GM12878 (cell line): ENCODE data around the gene TMSB4X. TPM values are rescaled to one million over a fixed set of nuclear protein-coding genes. Genes with fewer than 3 reads are reported as not detected.

Source experiments
- ATAC-seq: fragments of 200-7000 bp; cut with Tn5 transposase; 3 replicates; pipeline ENCODE4 v1.9.1; 2020; ENCODE audit warnings: mild to moderate bottlenecking, moderate library complexity
- BruUV-seq: library from RNA; stranded (reverse); fragments of 400-500 nt; replicated peaks from 2 replicates; lab custom pipeline; 2021; lab: Mats Ljungman, UMichigan
- CTCF ChIA-PET: fragments of 300-600 bp; sonication (Branson Sonifier 250); formaldehyde crosslinking; extraction: SDS; loops from one replicate; lab custom pipeline; 2021; ENCODE audit warnings: inconsistent platforms; lab: Yijun Ruan, JAX
- POLR2A ChIA-PET: fragments of 350-600 bp; formaldehyde crosslinking; extraction: SDS; loops from one replicate; lab custom pipeline; 2021; ENCODE audit warnings: inconsistent platforms; lab: Charles Lee
- RAD21 ChIA-PET: fragments of 300-600 bp; sonication (Branson Sonifier 250); formaldehyde crosslinking; loops from one replicate; lab custom pipeline; 2023; ENCODE audit warnings: antibody characterized with exemption; ENCODE audit not compliant: unreplicated experiment; lab: Charles Lee
- SMC1A ChIA-PET: fragments of 300-600 bp; sonication (Branson Sonifier 250); formaldehyde crosslinking; loops from one replicate; lab custom pipeline; 2023; ENCODE audit not compliant: unreplicated experiment, uncharacterized antibody; lab: Charles Lee
- DNase-seq: peaks from one replicate; pipeline ENCODE4 v3.0.0-alpha.2; 2011; ENCODE audit warnings: low read depth, low spot score
- FAIRE-seq: peaks from 3 replicates; lab custom pipeline; 2011; peaks lifted over from hg19 to GRCh38; lab: Jason Lieb, UNC
- H2AFZ ChIP-seq: 2 replicates; pipeline ENCODE4 v1.6.0; 2011; ENCODE audit warnings: low read depth, low read length, control low read depth; ENCODE audit not compliant: control insufficient read depth
- H3K27ac ChIP-seq: 2 replicates; pipeline ENCODE4 v1.5.1; 2011; ENCODE audit warnings: control low read depth; ENCODE audit not compliant: control insufficient read depth, insufficient read depth
- H3K27me3 ChIP-seq, 2 experiments: replicated peaks in 1 of 2; 2 replicates each; pipeline versions ENCODE4 v1.6.0 to v1.6.1; 2011; ENCODE audit warnings: low read length in 1 of 2; ENCODE audit not compliant: control insufficient read depth in 2 of 2, insufficient read depth in 2 of 2
- H3K36me3 ChIP-seq, 2 experiments: 2 replicates each; pipeline ENCODE4 v1.5.1; 2011; ENCODE audit warnings: low read length in 1 of 2; ENCODE audit not compliant: control insufficient read depth in 2 of 2, insufficient read depth in 2 of 2
- H3K4me1 ChIP-seq: 2 replicates; pipeline ENCODE4 v1.6.1; 2011; ENCODE audit warnings: mild to moderate bottlenecking, low read length, moderate library complexity, mixed read lengths; ENCODE audit not compliant: control insufficient read depth, insufficient read depth
- H3K4me2 ChIP-seq: 2 replicates; pipeline ENCODE4 v1.6.0; 2011; ENCODE audit warnings: control low read depth; ENCODE audit not compliant: control insufficient read depth, insufficient read depth
- H3K4me3 ChIP-seq: fragments of 200-600 bp; sonication (generic); 2 replicates; pipeline ENCODE4 v1.5.1; 2016
- H3K79me2 ChIP-seq: 2 replicates; pipeline ENCODE4 v1.6.0; 2011; ENCODE audit warnings: low read length; ENCODE audit not compliant: control insufficient read depth, insufficient read depth
- H3K9ac ChIP-seq: 2 replicates; pipeline ENCODE4 v1.8.0; 2011; ENCODE audit warnings: low read length, control low read depth, mixed read lengths; ENCODE audit not compliant: control insufficient read depth, insufficient read depth
- H3K9me3 ChIP-seq: replicated peaks from 3 replicates; pipeline ENCODE4 v1.5.1; 2011; ENCODE audit warnings: mild to moderate bottlenecking, low read length; ENCODE audit not compliant: control insufficient read depth, insufficient read depth
- H4K20me1 ChIP-seq: 2 replicates; pipeline ENCODE4 v1.6.0; 2011; ENCODE audit not compliant: control insufficient read depth, insufficient read depth
- BACH1 ChIP-seq: fragments of 450-650 bp; IDR thresholded peaks from 2 replicates; pipeline ENCODE4 v1.6.1; 2017; ENCODE audit warnings: mild to moderate bottlenecking, borderline replicate concordance
- CBX3 ChIP-seq: fragments of 200-600 bp; sonication (generic); IDR thresholded peaks from 2 replicates; pipeline ENCODE4 v1.6.1; 2016; ENCODE audit warnings: low read depth, borderline replicate concordance
- FOS ChIP-seq: IDR thresholded peaks from 3 replicates; pipeline ENCODE4 v1.6.1; 2011; ENCODE audit warnings: borderline replicate concordance; ENCODE audit not compliant: insufficient read length; ENCODE audit errors: extremely low read depth
- MTA3 ChIP-seq: IDR thresholded peaks from 2 replicates; pipeline ENCODE4 v1.6.1; 2012; ENCODE audit warnings: low read length, inconsistent platforms, borderline replicate concordance
- NBN ChIP-seq: fragments of 450-650 bp; IDR thresholded peaks from 2 replicates; pipeline ENCODE4 v1.6.1; 2016
- NFIC ChIP-seq: IDR thresholded peaks from 2 replicates; pipeline ENCODE4 v1.6.1; 2012; ENCODE audit warnings: low read depth, mild to moderate bottlenecking, inconsistent platforms, low read length, moderate library complexity
- NFXL1 ChIP-seq: fragments of 450-650 bp; IDR thresholded peaks from 2 replicates; pipeline ENCODE4 v1.6.1; 2017; ENCODE audit warnings: antibody characterized with exemption, mild to moderate bottlenecking, borderline replicate concordance
- PML ChIP-seq: IDR thresholded peaks from 2 replicates; pipeline ENCODE4 v1.6.1; 2012; ENCODE audit warnings: low read length, inconsistent platforms
- POLR2AphosphoS5 ChIP-seq: IDR thresholded peaks from 2 replicates; pipeline ENCODE4 v1.6.1; 2011; ENCODE audit warnings: mild to moderate bottlenecking, low read length, inconsistent platforms
- RBBP5 ChIP-seq: fragments of 200-600 bp; sonication (generic); conservative IDR thresholded peaks from 2 replicates; pipeline ENCODE4 v1.6.1; 2016
- TCF7 ChIP-seq: IDR thresholded peaks from 2 replicates; pipeline ENCODE4 v1.6.1; 2014; ENCODE audit warnings: antibody characterized with exemption, borderline replicate concordance
- ZNF207 ChIP-seq: fragments of 450-650 bp; IDR thresholded peaks from 2 replicates; pipeline ENCODE4 v1.6.1; 2014; ENCODE audit warnings: antibody characterized with exemption, mild to moderate bottlenecking, borderline replicate concordance
- WGBS: methylation state at CpG from one replicate; pipeline ENCODE4 v1.1.6; 2016; ENCODE audit warnings: low lambda C conversion rate; ENCODE audit not compliant: insufficient replicate concordance, insufficient coverage; ENCODE audit errors: missing lambda C conversion rate; 5-methylcytosine and 5-hydroxymethylcytosine counted together
- in situ Hi-C: fragments of 300-500 bp; cut with MboI; formaldehyde crosslinking; loops from 9 replicates; pipeline ENCODE4 v1.14.3; 2018; ENCODE audit warnings: mixed read lengths
- intact Hi-C: fragments of 100-400 bp; cut with micrococcal nuclease; formaldehyde crosslinking; loops from one replicate; pipeline ENCODE4 v1.14.2; 2022; ENCODE audit not compliant: unreplicated experiment
- polyA plus RNA-seq, 11 experiments: library from polyadenylated mRNA; depleted of rRNA in 4 of 11; unstranded in 6 of 11; stranded (reverse) in 5 of 11; fragments of >200 nt; fragmentation: Nextera tagmentation in 4 of 11; fragmentation: Illumina TruSeq in 1 of 11; extraction: Ambion mirVana in 4 of 11; extraction: Trizol in 1 of 11; gene quantifications; 1 replicate in 1 of 11; 2 replicates in 10 of 11; pipeline versions ENCODE4 v1.2.1 to v1.2.3, GENCODE V29; 2011 to 2016; ENCODE audit warnings: inconsistent platforms in 2 of 11, missing spikeins in 2 of 11, low read depth in 1 of 11
- total RNA-seq, 4 experiments: library from RNA; depleted of rRNA in 3 of 4; stranded (reverse); fragments of >200 nt in 3 of 4; fragmentation: Illumina TruSeq in 1 of 4; extraction: Trizol in 1 of 4; gene quantifications; 2 replicates each; pipeline versions ENCODE4 v1.2.1 to v1.2.3, GENCODE V29; 2013 to 2021
- TF ChIP-seq, protein P1 (sequence below): fragments of 450-650 bp; formaldehyde crosslinking; IDR thresholded peaks from 2 replicates; pipeline ENCODE4 v1.4.0; 2020; ENCODE audit warnings: mild to moderate bottlenecking, moderate library complexity
- TF ChIP-seq, protein P2 (sequence below): fragments of 450-650 bp; conservative IDR thresholded peaks from 2 replicates; pipeline ENCODE4 v1.6.1; 2017; ENCODE audit warnings: mild to moderate bottlenecking, moderate library complexity

The TMSB4X gene
- total and polyA plus RNA-seq, 10 of the 15 experiments (the other 5 are each of a cell fraction or from before 2014, with no cell fraction given) = 13,924 to 37,234 (median 23,705) TPM

- no peak for FAIRE-seq
These were observed 40.8 kb downstream of the TMSB4X start for GRCh38 chrX:13015536-13016236.

More at GRCh38 chrX:13015536-13016236, 40.8 kb downstream of the TMSB4X start:
- no peaks in the 10 kb centered on the region for H4K20me1 ChIP-seq
- no peak for ATAC-seq
- 52% methylated on average over 3 of the region's 3 CpGs for WGBS
- H3K9me3 ChIP-seq = no peaks in the 10 kb centered on the region
- CTCF ChIA-PET = interaction anchor here (0.6 to 0.8 kb wide), 3 partner anchors 30 to 149 kb away, joined by 3 read pairs; no protein-coding TSS in a partner anchor
- no TSS peak for BruUV-seq
- in situ Hi-C loops (no loop called here), intact Hi-C loops (no loop called here)
- H3K9ac ChIP-seq = no peak overlapping the region
- H3K27ac ChIP-seq = peak overlapping the region; percentile 27
- peaks cover 45% of the 10 kb centered on the region for H3K4me1 ChIP-seq
- H3K27me3 ChIP-seq = no peaks in the 10 kb centered on the region
- no peak overlapping the region for H2AFZ ChIP-seq
- H3K36me3 ChIP-seq = no peaks in the 10 kb centered on the region
- SMC1A ChIA-PET = interaction anchor here (1.3 to 25.1 kb wide), 11 partner anchors 8 to 66 kb away, joined by 3 to 847 read pairs (median 25); no protein-coding TSS in a partner anchor
- POLR2A ChIA-PET = interaction anchor here (0.7 to 1.7 kb wide), 4 partner anchors 10 to 72 kb away, joined by 3 to 11 read pairs (median 4); no protein-coding TSS in a partner anchor
- no peak overlapping the region for H3K4me2 ChIP-seq
- no peak overlapping the region for H3K4me3 ChIP-seq
- no peak for DNase-seq
- RAD21 ChIA-PET = interaction anchor here (1.3 to 22.5 kb wide), 4 partner anchors 30 to 68 kb away, joined by 4 to 689 read pairs (median 274); partner anchors contain the start of gene TMSB4X
- no peaks in the 10 kb centered on the region for H3K79me2 ChIP-seq
- TF ChIP-seq RBBP5 (no peak), NBN (no peak), NFXL1 (no peak), POLR2AphosphoS5 (no peak), TCF7 (no peak), NFIC (no peak), PML (no peak), BACH1 (no peak), MTA3 (no peak), CBX3 (no peak), ZNF207 (no peak), FOS (no peak)
- TF ChIP-seq, protein P1, sequence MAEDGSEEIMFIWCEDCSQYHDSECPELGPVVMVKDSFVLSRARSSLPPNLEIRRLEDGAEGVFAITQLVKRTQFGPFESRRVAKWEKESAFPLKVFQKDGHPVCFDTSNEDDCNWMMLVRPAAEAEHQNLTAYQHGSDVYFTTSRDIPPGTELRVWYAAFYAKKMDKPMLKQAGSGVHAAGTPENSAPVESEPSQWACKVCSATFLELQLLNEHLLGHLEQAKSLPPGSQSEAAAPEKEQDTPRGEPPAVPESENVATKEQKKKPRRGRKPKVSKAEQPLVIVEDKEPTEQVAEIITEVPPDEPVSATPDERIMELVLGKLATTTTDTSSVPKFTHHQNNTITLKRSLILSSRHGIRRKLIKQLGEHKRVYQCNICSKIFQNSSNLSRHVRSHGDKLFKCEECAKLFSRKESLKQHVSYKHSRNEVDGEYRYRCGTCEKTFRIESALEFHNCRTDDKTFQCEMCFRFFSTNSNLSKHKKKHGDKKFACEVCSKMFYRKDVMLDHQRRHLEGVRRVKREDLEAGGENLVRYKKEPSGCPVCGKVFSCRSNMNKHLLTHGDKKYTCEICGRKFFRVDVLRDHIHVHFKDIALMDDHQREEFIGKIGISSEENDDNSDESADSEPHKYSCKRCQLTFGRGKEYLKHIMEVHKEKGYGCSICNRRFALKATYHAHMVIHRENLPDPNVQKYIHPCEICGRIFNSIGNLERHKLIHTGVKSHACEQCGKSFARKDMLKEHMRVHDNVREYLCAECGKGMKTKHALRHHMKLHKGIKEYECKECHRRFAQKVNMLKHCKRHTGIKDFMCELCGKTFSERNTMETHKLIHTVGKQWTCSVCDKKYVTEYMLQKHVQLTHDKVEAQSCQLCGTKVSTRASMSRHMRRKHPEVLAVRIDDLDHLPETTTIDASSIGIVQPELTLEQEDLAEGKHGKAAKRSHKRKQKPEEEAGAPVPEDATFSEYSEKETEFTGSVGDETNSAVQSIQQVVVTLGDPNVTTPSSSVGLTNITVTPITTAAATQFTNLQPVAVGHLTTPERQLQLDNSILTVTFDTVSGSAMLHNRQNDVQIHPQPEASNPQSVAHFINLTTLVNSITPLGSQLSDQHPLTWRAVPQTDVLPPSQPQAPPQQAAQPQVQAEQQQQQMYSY (CRISPR knock-in tag) = no peak
- TF ChIP-seq, protein P2, sequence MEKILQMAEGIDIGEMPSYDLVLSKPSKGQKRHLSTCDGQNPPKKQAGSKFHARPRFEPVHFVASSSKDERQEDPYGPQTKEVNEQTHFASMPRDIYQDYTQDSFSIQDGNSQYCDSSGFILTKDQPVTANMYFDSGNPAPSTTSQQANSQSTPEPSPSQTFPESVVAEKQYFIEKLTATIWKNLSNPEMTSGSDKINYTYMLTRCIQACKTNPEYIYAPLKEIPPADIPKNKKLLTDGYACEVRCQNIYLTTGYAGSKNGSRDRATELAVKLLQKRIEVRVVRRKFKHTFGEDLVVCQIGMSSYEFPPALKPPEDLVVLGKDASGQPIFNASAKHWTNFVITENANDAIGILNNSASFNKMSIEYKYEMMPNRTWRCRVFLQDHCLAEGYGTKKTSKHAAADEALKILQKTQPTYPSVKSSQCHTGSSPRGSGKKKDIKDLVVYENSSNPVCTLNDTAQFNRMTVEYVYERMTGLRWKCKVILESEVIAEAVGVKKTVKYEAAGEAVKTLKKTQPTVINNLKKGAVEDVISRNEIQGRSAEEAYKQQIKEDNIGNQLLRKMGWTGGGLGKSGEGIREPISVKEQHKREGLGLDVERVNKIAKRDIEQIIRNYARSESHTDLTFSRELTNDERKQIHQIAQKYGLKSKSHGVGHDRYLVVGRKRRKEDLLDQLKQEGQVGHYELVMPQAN = no peak
